Gastroesophageal sphincter (tissue), 3 donors: Measurements from ENCODE around the gene HEBP1.

Experiments used
- POLR2A ChIP-seq, 2 donors: fragments of 450-650 bp; IDR thresholded peaks; one replicate each; pipeline ENCODE4 v1.6.1; 2017; ENCODE audit warnings: antibody characterized with exemption in 2 of 2, mild to moderate bottlenecking in 2 of 2, moderate library complexity in 1 of 2
- POLR2AphosphoS5 ChIP-seq: sonication (generic); formaldehyde crosslinking; IDR thresholded peaks from one replicate; pipeline ENCODE4 v1.6.1; 2017; ENCODE audit warnings: antibody characterized with exemption
- TF ChIP-seq, protein P1 (sequence below), 4 experiments: fragments of 200-600 bp in 2 of 4; fragments of 450-650 bp in 2 of 4; sonication (generic) in 1 of 4; IDR thresholded peaks; one replicate each; pipeline ENCODE4 v1.5.1; 2017 to 2019; ENCODE audit warnings: antibody characterized with exemption in 4 of 4, mild to moderate bottlenecking in 2 of 4, moderate library complexity in 2 of 4

- no peak for TF ChIP-seq POLR2A (IDR thresholded peaks at IDR 0.05)
- TF ChIP-seq, protein P1, sequence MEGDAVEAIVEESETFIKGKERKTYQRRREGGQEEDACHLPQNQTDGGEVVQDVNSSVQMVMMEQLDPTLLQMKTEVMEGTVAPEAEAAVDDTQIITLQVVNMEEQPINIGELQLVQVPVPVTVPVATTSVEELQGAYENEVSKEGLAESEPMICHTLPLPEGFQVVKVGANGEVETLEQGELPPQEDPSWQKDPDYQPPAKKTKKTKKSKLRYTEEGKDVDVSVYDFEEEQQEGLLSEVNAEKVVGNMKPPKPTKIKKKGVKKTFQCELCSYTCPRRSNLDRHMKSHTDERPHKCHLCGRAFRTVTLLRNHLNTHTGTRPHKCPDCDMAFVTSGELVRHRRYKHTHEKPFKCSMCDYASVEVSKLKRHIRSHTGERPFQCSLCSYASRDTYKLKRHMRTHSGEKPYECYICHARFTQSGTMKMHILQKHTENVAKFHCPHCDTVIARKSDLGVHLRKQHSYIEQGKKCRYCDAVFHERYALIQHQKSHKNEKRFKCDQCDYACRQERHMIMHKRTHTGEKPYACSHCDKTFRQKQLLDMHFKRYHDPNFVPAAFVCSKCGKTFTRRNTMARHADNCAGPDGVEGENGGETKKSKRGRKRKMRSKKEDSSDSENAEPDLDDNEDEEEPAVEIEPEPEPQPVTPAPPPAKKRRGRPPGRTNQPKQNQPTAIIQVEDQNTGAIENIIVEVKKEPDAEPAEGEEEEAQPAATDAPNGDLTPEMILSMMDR (IDR thresholded peaks at IDR 0.05) = no peak
- TF ChIP-seq POLR2AphosphoS5 = no peak
These were observed 60.2 kb downstream of the HEBP1 start for GRCh38 chr12:12939888-12940287.
